Lung (tissue), 12 donors: Measurements from ENCODE around the gene TMEM72. TPM values are rescaled to one million over a fixed set of nuclear protein-coding genes. Genes with fewer than 3 reads are reported as not detected.

ENCODE experiments used
- ATAC-seq: fragments of 200-7000 bp; cut with Tn5 transposase; one replicate; pipeline ENCODE4 v1.9.1; 2020; ENCODE audit warnings: moderate number of reproducible peaks; ENCODE audit not compliant: insufficient read depth, low FRiP score
- DNase-seq, 3 donors: peaks; one replicate each; pipeline ENCODE4 v3.0.0-alpha.2; 2013 to 2017
- H3K27ac ChIP-seq, 2 donors: one replicate each; pipeline ENCODE4 v1.5.1; 2013; ENCODE audit warnings: mild to moderate bottlenecking in 2 of 2, moderate library complexity in 2 of 2, control low read depth in 1 of 2, inconsistent platforms in 1 of 2, low read depth in 1 of 2, low read length in 1 of 2
- H3K27me3 ChIP-seq, 3 donors: one replicate each; pipeline ENCODE4 v1.5.1; 2013; ENCODE audit warnings: low read length in 2 of 3; ENCODE audit not compliant: control insufficient read depth in 3 of 3, insufficient read depth in 3 of 3
- H3K36me3 ChIP-seq, 4 donors: one replicate each; pipeline ENCODE4 v1.5.1; 2013; ENCODE audit warnings: low read length in 4 of 4, mild to moderate bottlenecking in 1 of 4, moderate library complexity in 1 of 4; ENCODE audit not compliant: control insufficient read depth in 4 of 4, insufficient read depth in 4 of 4
- H3K4me1 ChIP-seq, 5 donors: one replicate each; pipeline ENCODE4 v1.5.1; 2013; ENCODE audit warnings: low read length in 5 of 5, mild to moderate bottlenecking in 2 of 5, moderate library complexity in 1 of 5; ENCODE audit not compliant: control insufficient read depth in 5 of 5, insufficient read depth in 5 of 5
- H3K4me3 ChIP-seq: one replicate; pipeline ENCODE4 v1.5.1; 2013; ENCODE audit warnings: mild to moderate bottlenecking, control low read depth, moderate library complexity
- H3K9ac ChIP-seq, 2 donors: one replicate each; pipeline ENCODE4 v1.5.1; 2013; ENCODE audit warnings: low read length in 2 of 2, control low read depth in 1 of 2; ENCODE audit not compliant: insufficient read depth in 1 of 2
- H3K9me3 ChIP-seq, 4 donors: one replicate each; pipeline ENCODE4 v1.5.1; 2013; ENCODE audit warnings: low read length in 3 of 4, mild to moderate bottlenecking in 1 of 4, moderate library complexity in 1 of 4; ENCODE audit not compliant: control insufficient read depth in 4 of 4, insufficient read depth in 3 of 4
- WGBS, 2 donors: extraction: QIAGEN DNeasy Blood & Tissue Kit; methylation state at CpG; one replicate each; pipeline ENCODE4 v1.1.7; 2013; 5-methylcytosine and 5-hydroxymethylcytosine counted together
- polyA plus RNA-seq, 2 donors: library from polyadenylated mRNA; stranded (reverse); fragments of 200-250 nt; gene quantifications; one replicate each; pipeline ENCODE4 v1.2.1, GENCODE V29; 2013
- total RNA-seq, 2 donors: library from RNA; depleted of rRNA in 1 of 2; stranded (reverse); fragments of >200 nt in 1 of 2; gene quantifications; one replicate each; pipeline ENCODE4 v1.2.1, GENCODE V29; 2014 to 2021
- TF ChIP-seq, protein P1 (sequence below): IDR thresholded peaks from 2 replicates; pipeline ENCODE4 v1.5.1; 2012; ENCODE audit warnings: mild to moderate bottlenecking; ENCODE audit errors: control extremely low read depth, extremely low read depth
- donor health status: control.
- donor health status: control.
- donor health status: Bipolar disorder and iron deficiency.
- donor health status: healthy.
- donor health status: DM: yes; HTN: yes; CAD: no.

The TMEM72 gene
- total and polyA plus RNA-seq, 4 donors, result 0.02 to 0.11 (median 0.04) TPM; not detected in 1

- Histone ChIP-seq H3K4me3 (no peak overlapping the region), H3K9me3 (no peaks in the 10 kb centered on the region), H3K36me3 (peaks cover 0 to 3% (median under 1%) of the 10 kb centered on the region in 4 donors), H3K27me3 (no peaks in the 10 kb centered on the region), H3K27ac (peak overlapping the region in 1 of 2 donors; percentile 95), H3K4me1 (peaks cover 2 to 25% (median 16%) of the 10 kb centered on the region in 5 donors), H3K9ac (no peak overlapping the region)
- DNase-seq (no peak), ATAC-seq (no peak)
- TF ChIP-seq, protein P1, sequence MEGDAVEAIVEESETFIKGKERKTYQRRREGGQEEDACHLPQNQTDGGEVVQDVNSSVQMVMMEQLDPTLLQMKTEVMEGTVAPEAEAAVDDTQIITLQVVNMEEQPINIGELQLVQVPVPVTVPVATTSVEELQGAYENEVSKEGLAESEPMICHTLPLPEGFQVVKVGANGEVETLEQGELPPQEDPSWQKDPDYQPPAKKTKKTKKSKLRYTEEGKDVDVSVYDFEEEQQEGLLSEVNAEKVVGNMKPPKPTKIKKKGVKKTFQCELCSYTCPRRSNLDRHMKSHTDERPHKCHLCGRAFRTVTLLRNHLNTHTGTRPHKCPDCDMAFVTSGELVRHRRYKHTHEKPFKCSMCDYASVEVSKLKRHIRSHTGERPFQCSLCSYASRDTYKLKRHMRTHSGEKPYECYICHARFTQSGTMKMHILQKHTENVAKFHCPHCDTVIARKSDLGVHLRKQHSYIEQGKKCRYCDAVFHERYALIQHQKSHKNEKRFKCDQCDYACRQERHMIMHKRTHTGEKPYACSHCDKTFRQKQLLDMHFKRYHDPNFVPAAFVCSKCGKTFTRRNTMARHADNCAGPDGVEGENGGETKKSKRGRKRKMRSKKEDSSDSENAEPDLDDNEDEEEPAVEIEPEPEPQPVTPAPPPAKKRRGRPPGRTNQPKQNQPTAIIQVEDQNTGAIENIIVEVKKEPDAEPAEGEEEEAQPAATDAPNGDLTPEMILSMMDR, result no peak
- WGBS, 2 donors, result 91% methylated on average over 4 of the region's 4 CpGs
Observed at GRCh38 chr10:44956717-44957706, 45.9 kb downstream of the TMEM72 start.

- peak overlapping the region; percentile 74 to 95 for H3K27ac ChIP-seq
- no peak for DNase-seq
- H3K27me3 ChIP-seq, result no peaks in the 10 kb centered on the region
- peak; percentile 28 for ATAC-seq
- WGBS, 2 donors, result 44 to 55% methylated on average over 5 of the region's 5 CpGs
- no peak overlapping the region for H3K4me3 ChIP-seq
- no peak overlapping the region for H3K9ac ChIP-seq
- peaks cover 3 to 25% (median 12%) of the 10 kb centered on the region in 5 donors for H3K4me1 ChIP-seq
- TF ChIP-seq, protein P1, result no peak
- no peaks in the 10 kb centered on the region for H3K9me3 ChIP-seq
- H3K36me3 ChIP-seq, result peaks cover 0 to 3% (median under 1%) of the 10 kb centered on the region in 4 donors
Observed at GRCh38 chr10:44958196-44958897, 47.2 kb downstream of the TMEM72 start.

DNA sequence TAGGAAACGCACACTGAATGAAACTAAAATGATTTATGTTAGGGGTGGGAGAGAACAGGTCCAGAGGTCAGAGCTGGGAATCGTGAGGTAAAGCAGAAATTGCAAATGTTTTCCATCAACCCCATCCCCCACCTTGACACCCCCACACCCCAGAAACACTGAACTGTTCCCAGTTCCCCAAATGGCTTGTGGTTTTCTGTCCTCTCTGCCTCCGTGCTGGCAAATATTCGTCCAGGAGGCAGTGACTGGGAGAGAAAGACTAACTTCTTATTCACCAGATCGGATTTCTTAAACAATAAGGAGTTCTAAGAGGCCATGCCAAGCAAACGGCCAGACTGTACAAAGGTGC lies 47.7 kb downstream of the TMEM72 start:
- peak overlapping the region; percentile 65 for H3K4me3 ChIP-seq
- 5 to 6% methylated on average over 6 of the region's 6 CpGs for WGBS, 2 donors
- DNase-seq (no peak), ATAC-seq (no peak)
- peak overlapping the region in 1 of 2 donors; percentile 63 for H3K9ac ChIP-seq
- peaks cover 0 to 3% (median under 1%) of the 10 kb centered on the region in 4 donors for H3K36me3 ChIP-seq
- peak overlapping the region; percentile 95 to 99 for H3K27ac ChIP-seq
- TF ChIP-seq, protein P1, result no peak
- peaks cover 3 to 25% (median 16%) of the 10 kb centered on the region in 5 donors for H3K4me1 ChIP-seq
- H3K27me3 ChIP-seq, result no peaks in the 10 kb centered on the region
- no peaks in the 10 kb centered on the region for H3K9me3 ChIP-seq
